ENCODE results near the gene PGM3.
A peak's percentile ranks its signal among the peaks of the same experiment; 100 is the strongest.

The PGM3 gene

DNA sequence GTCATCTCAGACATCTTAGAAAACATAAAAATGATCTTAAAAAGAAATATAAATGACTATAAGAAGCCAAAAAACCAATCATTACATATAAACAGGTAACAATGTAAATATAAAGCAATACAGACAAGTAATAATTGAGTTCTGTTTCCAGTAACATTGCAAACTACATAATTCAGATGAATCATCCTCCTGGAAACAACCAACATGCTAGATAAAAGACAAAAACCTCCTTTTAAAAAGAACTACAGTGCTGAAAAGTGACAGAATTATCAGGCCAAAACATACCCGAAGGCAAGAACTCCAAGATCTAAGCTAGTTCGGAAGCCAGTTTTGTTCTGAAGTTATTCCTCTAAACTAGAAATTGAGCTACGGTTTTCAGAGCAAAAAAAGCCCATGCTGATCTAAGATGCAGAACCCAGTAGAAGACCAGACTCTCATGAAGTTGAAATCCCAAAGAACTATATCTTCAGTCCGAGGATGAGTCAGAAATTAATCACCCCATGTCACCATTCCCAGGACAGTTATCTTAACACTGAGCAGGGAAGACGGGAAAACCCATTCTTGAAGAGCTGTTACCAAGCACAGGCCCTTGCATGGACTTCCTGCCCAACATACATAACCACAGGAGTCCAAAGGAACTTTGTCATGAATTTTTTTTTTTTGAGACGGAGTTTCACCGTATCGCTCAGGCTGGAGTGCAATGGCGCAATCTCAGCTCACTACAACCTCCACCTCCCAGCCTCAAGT, 9.8 kb downstream of the PGM3 start:
- peak; percentile 94 for DNase-seq (ENCODE audit: low read depth)

DNA sequence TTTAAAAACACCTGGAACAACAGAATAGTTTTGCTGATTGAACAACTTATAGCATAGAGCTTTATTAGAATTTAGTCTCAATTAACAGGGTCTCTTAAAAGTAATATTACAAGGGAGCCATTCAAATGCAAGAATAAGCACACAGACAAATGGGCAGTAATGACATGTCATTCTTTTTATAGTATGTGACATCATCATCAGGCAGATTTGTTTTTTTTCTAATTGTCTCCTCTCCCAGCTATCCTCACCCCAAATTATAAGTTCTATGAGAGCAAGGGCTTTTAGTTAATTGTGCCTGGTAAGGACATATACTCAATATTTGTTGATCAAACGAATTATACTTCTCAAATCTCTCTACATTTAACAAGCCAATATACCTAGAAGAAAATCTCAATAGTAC, 11.0 kb downstream of the PGM3 start:
- no peak for DNase-seq (ENCODE audit: low read depth)

DNA sequence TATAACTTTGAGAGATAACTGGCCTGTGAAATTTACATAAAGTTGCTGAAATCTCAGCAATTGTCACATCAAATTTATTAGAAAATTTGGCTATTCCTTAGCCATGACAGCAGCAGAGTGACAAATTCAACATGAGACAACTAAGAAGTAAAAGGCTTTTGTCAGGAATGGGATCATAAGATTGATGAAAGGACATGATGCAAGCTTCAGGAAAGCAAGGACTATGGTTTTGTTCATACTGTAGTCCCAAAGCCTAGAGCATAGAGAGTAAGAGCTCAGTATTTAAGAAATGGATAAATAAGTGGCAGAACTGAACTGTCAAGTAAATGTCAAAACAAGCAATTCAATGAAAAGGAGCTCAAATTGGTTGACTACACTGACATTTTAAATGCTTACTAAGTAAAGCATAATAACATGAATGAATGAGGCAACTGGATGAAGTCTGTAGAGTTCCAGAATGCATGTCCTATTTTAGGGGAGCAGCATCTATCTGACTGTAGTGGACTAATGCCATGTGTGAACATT, 12.6 kb downstream of the PGM3 start:
- DNase-seq (ENCODE audit: low read depth), result no peak

DNA sequence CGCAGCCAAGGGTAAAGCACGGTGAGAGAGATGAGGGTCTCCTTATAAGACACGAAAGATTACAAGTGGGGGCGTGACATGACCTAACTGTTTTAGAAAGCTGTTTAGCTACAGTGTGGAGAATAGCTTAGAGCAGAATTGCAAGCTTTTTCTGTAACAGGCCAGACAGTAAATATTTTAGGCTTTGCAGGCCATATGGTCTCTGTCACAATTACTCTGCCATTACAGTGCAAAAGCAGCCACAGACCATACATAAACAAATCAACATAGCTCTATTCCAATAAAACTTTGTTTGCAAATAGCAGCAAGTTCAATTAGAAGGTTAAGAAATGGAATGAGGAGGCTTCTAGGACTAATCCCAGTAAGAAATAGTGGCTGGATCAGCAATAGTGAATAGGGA, 16.8 kb downstream of the PGM3 start:
- no peak for DNase-seq (ENCODE audit: low read depth)

DNA sequence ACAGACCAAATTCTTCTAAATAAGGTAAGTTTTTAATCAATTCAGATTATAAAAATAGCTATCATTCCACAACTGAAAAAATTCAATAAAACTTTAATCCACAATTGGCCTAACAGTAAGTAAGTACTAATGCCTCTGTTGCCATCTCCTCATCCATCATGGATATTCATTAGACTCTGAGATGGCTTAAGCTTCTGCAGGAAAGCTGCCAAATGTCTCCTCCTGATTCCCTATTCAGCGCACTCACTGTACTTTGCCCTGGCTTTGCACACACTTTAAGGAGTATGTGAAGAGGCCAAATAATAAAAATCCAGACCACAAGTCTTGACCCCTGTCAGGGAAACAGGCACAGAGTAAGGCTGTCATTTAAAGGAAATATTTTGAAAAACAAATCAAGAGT, 23.6 kb downstream of the PGM3 start:
- DNase-seq (ENCODE audit: low read depth), result no peak

DNA sequence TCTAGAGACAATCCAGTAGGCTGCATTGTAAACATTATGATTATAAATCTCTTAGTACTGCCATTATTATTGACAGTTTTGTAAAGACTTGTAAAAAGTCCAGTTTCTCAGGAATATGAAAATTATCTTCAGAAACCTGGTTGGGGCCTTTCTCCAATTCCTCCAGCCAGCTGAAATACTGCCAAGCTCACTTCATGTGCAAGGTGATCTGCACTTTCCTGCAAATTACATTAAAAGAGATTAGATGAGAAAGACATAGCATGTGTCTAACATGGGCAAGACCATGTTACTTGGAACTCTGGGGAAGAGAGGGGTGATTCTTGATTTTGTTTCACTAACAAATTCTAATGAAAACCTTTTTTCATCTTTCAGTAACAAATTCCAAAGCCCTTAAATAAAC, 24.0 kb downstream of the PGM3 start:
- no peak for DNase-seq (ENCODE audit: low read depth)

DNA sequence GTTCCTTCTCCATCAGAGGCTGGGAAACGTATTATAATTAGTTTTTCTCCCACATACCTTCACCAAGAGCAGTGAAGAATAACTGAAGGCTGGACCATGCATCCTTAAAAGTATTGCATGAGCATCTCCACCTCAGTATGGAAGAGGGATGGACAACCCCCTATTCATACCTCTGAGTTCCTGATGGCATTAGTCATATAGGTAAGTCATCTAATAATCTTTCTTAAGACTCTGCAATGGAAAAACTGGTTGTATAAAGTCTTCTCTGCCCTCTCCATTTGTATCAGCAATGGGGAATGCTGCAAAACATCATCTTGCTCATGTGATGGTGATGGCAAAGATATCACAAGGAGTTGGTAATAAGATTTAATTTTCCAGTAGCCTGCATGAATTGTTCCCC, 24.5 kb downstream of the PGM3 start:
- no peak for DNase-seq (ENCODE audit: low read depth)

DNA sequence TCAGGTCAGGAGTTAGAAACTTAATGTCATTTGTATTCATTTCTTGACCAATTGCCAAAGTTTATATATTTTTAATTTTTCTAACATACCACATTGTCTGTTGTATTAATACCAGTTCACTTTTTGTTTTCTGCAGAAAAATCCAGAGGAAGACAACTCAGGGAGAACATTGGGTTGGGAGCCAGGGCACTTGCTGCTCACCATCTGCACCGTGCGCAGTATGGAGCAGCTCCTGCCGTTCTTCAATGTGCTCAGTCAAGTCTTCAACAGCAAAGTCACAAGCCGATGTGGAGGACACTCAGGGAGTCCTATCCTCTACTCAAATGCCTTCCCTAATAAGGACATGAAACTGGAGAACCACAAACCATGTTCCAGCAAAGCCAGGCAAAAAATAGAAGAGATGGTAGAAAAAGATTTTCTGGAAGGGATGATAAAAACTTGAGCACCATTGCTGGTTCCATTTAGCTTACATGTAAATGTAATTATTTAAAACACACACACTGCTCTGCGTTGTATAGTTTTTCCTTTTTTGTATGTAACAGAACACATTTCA, 25.3 kb downstream of the PGM3 start:
- no peak for DNase-seq (ENCODE audit: low read depth)

DNA sequence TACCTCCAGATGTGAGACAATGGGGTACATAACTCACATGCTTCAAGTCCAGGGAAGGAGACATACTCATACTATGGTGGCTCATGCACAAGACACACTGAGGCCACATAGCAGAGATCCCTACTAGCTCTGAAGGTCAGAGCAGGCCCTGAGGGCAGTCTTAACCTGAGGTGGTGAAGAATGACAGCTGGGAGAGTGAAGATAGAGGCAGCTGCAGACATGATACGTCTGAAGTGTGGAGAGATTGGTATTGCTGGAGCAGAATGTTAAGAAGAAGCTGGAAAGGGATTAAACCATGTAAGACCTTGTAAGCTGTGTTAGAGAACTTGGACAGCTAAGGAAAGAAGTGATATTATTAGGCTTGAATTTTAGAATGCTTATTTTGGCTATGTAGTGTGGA, 32.9 kb downstream of the PGM3 start:
- no peak for DNase-seq (ENCODE audit: low read depth)

DNA sequence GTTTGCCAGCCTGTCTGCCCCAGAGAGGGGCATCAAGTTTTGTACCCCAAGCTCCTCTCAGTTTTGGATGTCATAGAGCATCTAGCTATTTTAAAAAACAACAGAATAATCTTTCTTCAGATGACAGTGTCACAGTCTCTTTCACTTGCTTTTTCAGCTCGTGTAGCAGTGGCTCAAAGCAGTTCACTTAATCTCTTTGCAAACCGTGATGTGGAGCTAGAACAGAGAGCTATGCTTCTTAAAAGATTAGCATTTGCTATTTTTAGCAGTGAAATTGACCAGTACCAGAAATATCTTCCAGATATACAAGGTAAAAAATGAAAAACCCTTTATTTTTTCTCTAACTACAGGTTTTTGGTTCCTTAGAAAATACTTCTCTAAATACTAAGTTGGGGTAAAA, 37.3 kb downstream of the PGM3 start:
- DNase-seq (ENCODE audit: low read depth), result no peak

DNA sequence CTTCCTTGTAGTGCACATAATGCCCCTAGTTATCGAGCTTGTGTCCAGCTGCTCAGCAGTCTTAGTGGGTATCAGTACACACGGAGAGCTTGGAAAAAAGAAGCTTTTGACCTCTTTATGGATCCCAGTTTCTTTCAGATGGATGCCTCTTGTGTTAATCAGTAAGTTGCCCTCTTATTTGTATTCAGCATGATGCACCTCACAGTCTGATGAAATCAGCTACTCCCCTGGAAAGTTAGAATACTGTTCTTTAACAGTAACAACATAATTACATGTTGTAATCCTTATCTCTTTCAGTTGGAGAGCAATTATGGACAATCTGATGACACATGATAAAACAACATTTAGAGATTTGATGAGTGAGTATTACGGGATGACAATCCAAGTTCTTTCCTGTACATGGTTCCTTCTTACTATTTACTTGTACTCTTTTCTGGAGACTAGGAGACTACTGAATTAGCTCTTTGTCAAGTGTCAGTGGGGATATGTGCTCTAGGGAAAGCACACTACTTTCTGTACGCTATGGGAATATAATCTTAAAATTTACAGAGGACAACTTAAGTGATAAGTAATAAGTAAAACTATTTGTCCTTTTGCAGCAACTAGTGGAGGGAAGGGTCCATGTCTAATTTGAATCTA, 39.1 kb downstream of the PGM3 start:
- peak; percentile 33 for DNase-seq (ENCODE audit: low read depth)

DNA sequence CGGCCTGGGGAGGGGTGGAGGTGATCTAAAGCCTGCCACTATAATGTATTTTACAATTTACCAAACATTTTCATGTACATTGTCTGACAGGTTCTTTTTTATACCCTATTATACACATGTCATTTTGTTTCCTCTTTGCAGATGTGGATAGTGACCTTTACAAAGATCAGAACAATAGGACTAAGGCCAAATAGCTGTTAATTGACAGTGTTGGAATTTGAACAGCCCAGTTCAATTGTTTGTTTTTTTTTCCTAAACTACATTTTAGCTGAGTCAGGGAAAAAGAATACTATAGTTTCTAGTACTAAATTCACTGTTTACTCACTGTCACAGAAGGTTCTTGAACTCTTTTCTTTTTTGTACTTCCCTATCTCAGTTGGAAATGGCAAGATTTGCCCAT, 40.2 kb downstream of the PGM3 start:
- DNase-seq (ENCODE audit: low read depth), result no peak

DNA sequence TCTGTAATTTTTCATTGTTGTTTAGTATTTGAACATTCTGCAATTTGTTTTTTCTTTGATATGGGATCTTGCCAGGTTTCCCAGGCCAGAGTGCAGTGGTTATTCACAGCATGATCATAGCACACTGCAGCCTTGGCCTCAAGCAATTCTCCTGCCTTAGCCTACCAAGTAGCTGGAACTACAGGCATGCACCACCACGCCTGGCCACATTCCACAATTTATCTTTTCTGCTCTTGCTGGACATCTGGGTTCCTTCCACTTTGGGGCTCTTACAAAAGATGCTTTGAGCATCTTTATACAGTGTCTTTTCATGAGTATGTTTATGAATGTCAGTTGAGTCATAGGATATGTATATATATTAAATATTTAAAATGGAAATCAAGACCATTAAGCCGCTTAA, 42.0 kb downstream of the PGM3 start:
- DNase-seq (ENCODE audit: low read depth), result peak; percentile 36

DNA sequence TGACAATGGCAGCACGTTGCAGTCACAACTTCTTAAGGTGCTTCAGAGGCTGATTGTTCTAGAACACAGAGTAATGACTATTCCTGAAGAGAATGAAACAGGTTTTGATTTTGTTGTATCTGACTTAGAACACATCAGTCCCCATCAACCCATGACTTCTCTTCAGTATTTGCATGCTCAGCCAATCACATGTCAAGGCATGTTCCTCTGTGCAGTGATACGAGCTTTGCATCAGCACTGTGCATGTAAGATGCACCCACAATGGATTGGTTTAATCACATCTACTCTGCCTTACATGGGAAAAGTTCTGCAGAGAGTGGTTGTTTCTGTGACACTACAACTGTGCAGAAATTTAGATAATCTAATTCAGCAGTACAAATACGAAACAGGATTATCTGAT, 54.3 kb downstream of the PGM3 start:
- no peak for DNase-seq (ENCODE audit: low read depth)

DNA sequence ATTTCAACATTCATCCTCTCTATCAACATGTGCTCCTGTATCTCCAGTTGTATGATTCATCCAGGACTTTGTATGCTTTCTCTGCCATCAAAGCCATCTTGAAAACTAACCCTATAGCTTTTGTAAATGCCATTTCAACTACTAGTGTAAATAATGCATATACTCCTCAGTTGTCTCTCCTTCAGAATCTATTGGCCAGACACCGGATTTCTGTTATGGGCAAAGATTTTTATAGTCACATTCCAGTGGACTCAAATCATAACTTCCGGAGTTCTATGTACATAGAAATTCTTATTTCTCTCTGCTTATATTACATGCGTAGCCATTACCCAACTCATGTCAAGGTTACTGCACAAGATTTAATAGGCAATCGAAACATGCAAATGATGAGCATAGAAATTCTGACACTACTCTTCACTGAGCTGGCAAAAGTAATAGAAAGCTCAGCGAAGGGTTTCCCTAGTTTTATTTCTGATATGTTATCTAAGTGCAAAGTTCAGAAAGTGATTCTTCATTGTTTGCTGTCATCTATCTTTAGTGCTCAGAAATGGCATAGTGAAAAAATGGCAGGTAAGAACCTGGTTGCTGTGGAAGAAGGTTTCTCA, 54.8 kb downstream of the PGM3 start:
- no peak for DNase-seq (ENCODE audit: low read depth)

DNA sequence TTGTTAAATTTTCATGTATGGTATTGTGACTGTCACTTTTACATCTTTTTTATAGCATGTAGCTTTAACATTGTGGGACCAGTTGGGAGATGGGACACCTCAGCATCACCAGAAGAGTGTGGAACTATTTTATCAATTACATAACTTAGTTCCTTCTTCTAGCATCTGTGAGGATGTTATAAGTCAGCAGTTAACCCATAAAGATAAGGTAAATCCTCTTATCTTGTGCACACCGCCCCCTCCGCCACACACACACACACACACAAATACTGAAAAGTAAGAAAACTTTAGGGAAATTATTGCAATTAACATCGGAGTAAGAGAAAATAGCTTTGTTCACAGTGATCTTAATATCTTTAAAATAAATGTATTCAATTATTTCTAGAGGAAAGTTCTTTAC, 60.9 kb downstream of the PGM3 start:
- no peak for DNase-seq (ENCODE audit: low read depth)

DNA sequence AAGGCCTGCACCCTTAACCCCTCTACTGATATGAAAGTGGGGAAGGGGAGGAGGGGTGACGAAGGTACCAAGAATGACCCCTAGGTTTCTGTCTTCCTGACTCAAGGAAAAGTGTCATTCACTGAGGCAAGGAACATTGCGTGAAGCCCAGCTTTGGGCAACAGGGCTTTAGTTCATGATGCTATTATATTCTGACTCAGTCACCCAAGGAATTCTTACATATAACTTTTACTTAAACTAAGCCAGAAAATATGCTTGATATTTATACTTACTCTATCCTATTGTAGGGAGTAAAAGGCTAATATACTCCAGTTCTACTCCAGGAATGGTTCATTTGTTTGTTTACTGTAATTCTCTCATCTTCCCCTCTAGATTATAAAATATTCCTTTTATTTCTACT, 65.1 kb downstream of the PGM3 start:
- DNase-seq (ENCODE audit: low read depth), result peak; percentile 48

DNA sequence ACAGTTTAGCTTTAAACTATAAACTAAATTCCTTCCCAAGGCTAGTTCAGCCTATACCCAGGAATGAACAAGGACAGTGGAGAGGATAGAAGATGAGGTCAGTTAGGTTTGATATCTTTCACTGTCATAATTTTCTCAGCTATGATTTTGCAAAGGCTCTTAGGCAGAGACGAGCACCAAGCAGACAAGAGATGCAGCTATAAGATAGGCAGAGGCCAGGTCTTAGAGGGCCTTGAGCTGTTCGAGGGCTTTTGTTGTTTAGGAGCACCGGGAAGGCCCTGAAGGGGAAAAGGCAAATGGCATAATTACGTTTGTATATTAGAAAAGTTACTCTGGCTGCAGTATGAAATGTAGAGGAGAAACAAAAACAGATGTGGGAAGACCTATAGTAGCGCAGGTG, 65.8 kb downstream of the PGM3 start:
- no peak for DNase-seq (ENCODE audit: low read depth)

DNA sequence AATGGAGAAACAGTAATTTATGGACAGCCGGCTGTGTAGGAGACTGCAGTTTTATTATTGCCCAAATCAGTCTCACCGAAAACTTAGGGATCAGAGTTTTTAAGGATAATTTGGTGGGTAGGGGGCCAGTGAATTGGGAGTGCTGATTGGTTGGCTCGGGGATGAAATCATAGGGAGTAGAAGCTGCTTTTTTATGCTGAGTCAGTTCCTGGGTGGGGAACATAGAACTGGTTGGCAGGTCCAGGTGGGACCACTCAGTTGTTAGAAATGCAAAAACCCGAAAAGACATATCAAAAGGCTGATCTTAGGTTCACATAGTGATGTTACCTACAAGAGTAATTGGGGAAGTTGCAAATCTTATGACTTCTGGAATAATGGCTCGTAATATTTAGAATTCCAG, 66.3 kb downstream of the PGM3 start:
- DNase-seq (ENCODE audit: low read depth), result no peak

DNA sequence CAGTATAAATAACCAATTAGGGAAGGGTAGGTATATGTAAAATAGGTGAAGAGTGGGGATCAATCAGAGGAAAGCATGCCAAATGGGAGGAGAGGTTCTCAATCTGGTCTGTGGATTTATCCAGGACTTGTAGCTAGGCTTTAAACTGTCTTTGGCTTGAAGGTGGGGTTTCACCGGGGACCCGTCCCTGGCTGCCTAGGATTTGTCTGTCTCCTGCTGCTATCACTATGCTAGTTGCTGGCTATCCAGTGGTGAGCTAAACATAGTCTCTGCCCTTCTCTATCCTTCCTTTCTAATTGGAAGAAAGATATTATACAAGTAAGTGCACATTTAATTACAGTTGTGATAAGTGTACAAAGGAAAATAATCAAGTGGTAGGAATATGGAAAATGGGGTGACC, 66.8 kb downstream of the PGM3 start:
- DNase-seq (ENCODE audit: low read depth), result no peak

DNA sequence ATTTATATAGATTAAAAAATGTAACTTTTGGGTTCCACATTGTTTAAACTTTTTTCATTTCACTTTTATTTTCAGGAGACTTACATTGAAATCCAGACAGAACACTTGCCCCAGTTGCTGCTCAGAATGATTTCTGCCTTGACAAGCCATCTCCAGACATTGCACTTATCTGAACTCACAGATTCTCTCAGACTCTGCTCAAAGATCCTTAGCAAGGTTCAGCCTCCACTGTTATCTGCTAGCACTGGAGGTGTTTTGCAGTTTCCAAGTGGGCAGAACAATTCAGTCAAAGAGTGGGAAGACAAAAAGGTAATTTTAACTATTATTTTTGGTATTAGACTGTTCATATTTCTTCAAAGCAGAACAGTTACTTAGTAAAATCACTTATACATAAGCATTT, 67.6 kb downstream of the PGM3 start:
- DNase-seq (ENCODE audit: low read depth), result no peak

DNA sequence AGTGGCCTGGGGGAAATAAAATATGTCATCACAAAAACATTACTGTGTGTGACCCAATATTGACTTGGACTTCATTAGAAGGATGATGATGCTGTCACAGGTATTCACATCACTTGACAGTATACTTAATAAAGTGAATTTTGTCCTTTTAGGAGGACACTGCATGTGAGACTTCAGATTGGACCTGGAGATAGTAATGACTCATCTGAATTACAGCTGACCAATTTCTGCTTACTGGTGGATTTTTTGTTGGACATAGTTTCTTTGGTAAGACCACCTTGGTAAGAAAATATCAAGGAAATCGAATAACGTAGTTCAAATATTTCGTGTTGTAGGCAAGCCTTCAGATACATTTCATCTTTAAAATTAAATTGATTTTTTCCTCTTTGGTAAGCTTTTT, 68.5 kb downstream of the PGM3 start:
- DNase-seq (ENCODE audit: low read depth), result no peak

DNA sequence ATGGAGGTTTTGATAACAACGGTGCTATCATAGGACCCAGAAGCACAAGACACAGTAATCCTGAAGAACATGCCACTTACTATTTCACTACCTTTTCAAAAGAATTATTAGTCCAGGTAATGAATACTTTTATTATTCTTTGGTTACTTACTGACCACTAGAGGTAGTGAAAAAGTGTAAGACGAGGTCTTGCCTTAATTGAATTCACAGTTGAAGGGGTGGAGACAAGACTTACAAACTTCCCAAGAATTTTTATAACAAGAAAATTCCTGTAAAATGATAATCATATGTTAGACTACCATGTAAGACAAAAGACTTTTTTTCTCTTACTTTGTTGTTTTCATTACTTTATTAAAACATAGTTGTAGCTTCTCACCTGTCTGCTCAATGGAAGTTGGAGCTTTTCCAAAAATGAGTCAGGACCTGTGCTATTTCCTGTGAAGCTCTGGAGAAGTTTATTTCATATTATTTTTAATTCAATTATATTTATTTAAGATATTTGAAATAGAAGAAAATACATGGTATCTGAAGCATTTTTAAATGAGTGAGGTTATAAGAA, 73.2 kb downstream of the PGM3 start:
- DNase-seq (ENCODE audit: low read depth), result peak; percentile 31
